ENCODE measurements around the gene BMP5.

Gene BMP5

GRCh38 chr6:55886185-55886836 is 10.9 kb upstream of the BMP5 start:
- peak; percentile 33 for DNase-seq
- H3K9ac ChIP-seq (ENCODE audit: low read length): no peak overlapping the region
- no peak overlapping the region for H4K91ac ChIP-seq (ENCODE audit: low read length)
- H3K14ac ChIP-seq (ENCODE audit: low read length in 2 of 2): no peak overlapping the region
- H3K4me1 ChIP-seq (ENCODE audit: control insufficient read depth, insufficient read depth, low read depth, low read length): no peaks in the 10 kb centered on the region
- H3K4me3 ChIP-seq (ENCODE audit: insufficient read depth in 1 of 2, low read depth in 1 of 2, low read length in 2 of 2): no peak overlapping the region
- H4K8ac ChIP-seq (ENCODE audit: low read length): no peak overlapping the region
- no peaks in the 10 kb centered on the region for H3K79me1 ChIP-seq (replicated peaks; ENCODE audit: low read length, poor library complexity, severe bottlenecking)
- H3K9me3 ChIP-seq (ENCODE audit: control insufficient read depth, low read length): no peaks in the 10 kb centered on the region
- no peaks in the 10 kb centered on the region for H3K27me3 ChIP-seq (ENCODE audit: control insufficient read depth in 1 of 2, insufficient read depth in 1 of 2, low read length in 2 of 2)
- no peak overlapping the region for H2AFZ ChIP-seq (ENCODE audit: low read depth, low read length)
- no peaks in the 10 kb centered on the region for H3K36me3 ChIP-seq (ENCODE audit: control insufficient read depth in 1 of 2, insufficient read depth in 2 of 2, low read depth in 1 of 2, low read length in 2 of 2)
- no peak overlapping the region for H2BK12ac ChIP-seq (ENCODE audit: low read length in 2 of 2)
- no peak overlapping the region for H3K4ac ChIP-seq (ENCODE audit: low read depth in 1 of 2, low read length in 2 of 2)
- 80% methylated on average over 1 of the region's 3 CpGs for WGBS
- no peak overlapping the region for H3K23ac ChIP-seq (ENCODE audit: low read length in 2 of 2)
- no peak overlapping the region for H2BK120ac ChIP-seq (ENCODE audit: low read depth, low read length)
- no peak overlapping the region for H3K4me2 ChIP-seq (ENCODE audit: low read length, poor library complexity, severe bottlenecking)
- no peak overlapping the region for H2BK5ac ChIP-seq (ENCODE audit: low read depth, low read length, poor library complexity, severe bottlenecking)
- H2AK5ac ChIP-seq (ENCODE audit: low read length, severe bottlenecking): no peak overlapping the region
- H3K27ac ChIP-seq (ENCODE audit: low read length, poor library complexity, severe bottlenecking): no peak overlapping the region
- H3K18ac ChIP-seq (ENCODE audit: low read depth in 1 of 2, low read length in 2 of 2): no peak overlapping the region
- H2BK15ac ChIP-seq (ENCODE audit: low read depth, poor library complexity, severe bottlenecking): no peak overlapping the region

GRCh38 chr6:55882718-55883569 is 7.6 kb upstream of the BMP5 start:
- no peak overlapping the region for H2BK15ac ChIP-seq (ENCODE audit: low read depth, poor library complexity, severe bottlenecking)
- no peak overlapping the region for H2BK12ac ChIP-seq (ENCODE audit: low read length in 2 of 2)
- no peak overlapping the region for H3K9ac ChIP-seq (ENCODE audit: low read length)
- H2BK5ac ChIP-seq (ENCODE audit: low read depth, low read length, poor library complexity, severe bottlenecking): no peak overlapping the region
- no peaks in the 10 kb centered on the region for H3K36me3 ChIP-seq (ENCODE audit: control insufficient read depth in 1 of 2, insufficient read depth in 2 of 2, low read depth in 1 of 2, low read length in 2 of 2)
- no peak overlapping the region for H2BK120ac ChIP-seq (ENCODE audit: low read depth, low read length)
- H3K79me1 ChIP-seq (replicated peaks; ENCODE audit: low read length, poor library complexity, severe bottlenecking): no peaks in the 10 kb centered on the region
- peak; percentile 73 for DNase-seq
- no peaks in the 10 kb centered on the region for H3K9me3 ChIP-seq (ENCODE audit: control insufficient read depth, low read length)
- no peak overlapping the region for H3K4ac ChIP-seq (ENCODE audit: low read depth in 1 of 2, low read length in 2 of 2)
- H3K14ac ChIP-seq (ENCODE audit: low read length in 2 of 2): no peak overlapping the region
- no peak overlapping the region for H3K4me2 ChIP-seq (ENCODE audit: low read length, poor library complexity, severe bottlenecking)
- H3K27me3 ChIP-seq (ENCODE audit: control insufficient read depth in 1 of 2, insufficient read depth in 1 of 2, low read length in 2 of 2): no peaks in the 10 kb centered on the region
- H2AK5ac ChIP-seq (ENCODE audit: low read length, severe bottlenecking): no peak overlapping the region
- H3K4me1 ChIP-seq (ENCODE audit: control insufficient read depth, insufficient read depth, low read depth, low read length): no peaks in the 10 kb centered on the region
- no peak overlapping the region for H4K8ac ChIP-seq (ENCODE audit: low read length)
- no peak overlapping the region for H3K18ac ChIP-seq (ENCODE audit: low read depth in 1 of 2, low read length in 2 of 2)
- H3K4me3 ChIP-seq (ENCODE audit: insufficient read depth in 1 of 2, low read depth in 1 of 2, low read length in 2 of 2): no peak overlapping the region
- no peak overlapping the region for H3K23ac ChIP-seq (ENCODE audit: low read length in 2 of 2)
- H2AFZ ChIP-seq (ENCODE audit: low read depth, low read length): no peak overlapping the region
- 83% methylated on average over 1 of the region's 1 CpG for WGBS
- no peak overlapping the region for H4K91ac ChIP-seq (ENCODE audit: low read length)
- H3K27ac ChIP-seq (ENCODE audit: low read length, poor library complexity, severe bottlenecking): no peak overlapping the region

GRCh38 chr6:55877283-55877682 is 1.9 kb upstream of the BMP5 start:
- H3K27me3 ChIP-seq (ENCODE audit: control insufficient read depth in 1 of 2, insufficient read depth in 1 of 2, low read length in 2 of 2): no peaks in the 10 kb centered on the region
- H2AFZ ChIP-seq (ENCODE audit: low read depth, low read length): no peak overlapping the region
- no peak overlapping the region for H3K4ac ChIP-seq (ENCODE audit: low read depth in 1 of 2, low read length in 2 of 2)
- no peak overlapping the region for H3K27ac ChIP-seq (ENCODE audit: low read length, poor library complexity, severe bottlenecking)
- H3K79me1 ChIP-seq (replicated peaks; ENCODE audit: low read length, poor library complexity, severe bottlenecking): no peaks in the 10 kb centered on the region
- no peak overlapping the region for H3K4me3 ChIP-seq (ENCODE audit: insufficient read depth in 1 of 2, low read depth in 1 of 2, low read length in 2 of 2)
- no peaks in the 10 kb centered on the region for H3K9me3 ChIP-seq (ENCODE audit: control insufficient read depth, low read length)
- DNase-seq: no peak
- no peak overlapping the region for H2AK5ac ChIP-seq (ENCODE audit: low read length, severe bottlenecking)
- H3K4me1 ChIP-seq (ENCODE audit: control insufficient read depth, insufficient read depth, low read depth, low read length): no peaks in the 10 kb centered on the region
- H4K8ac ChIP-seq (ENCODE audit: low read length): no peak overlapping the region
- H3K23ac ChIP-seq (ENCODE audit: low read length in 2 of 2): no peak overlapping the region
- H2BK12ac ChIP-seq (ENCODE audit: low read length in 2 of 2): no peak overlapping the region
- H3K36me3 ChIP-seq (ENCODE audit: control insufficient read depth in 1 of 2, insufficient read depth in 2 of 2, low read depth in 1 of 2, low read length in 2 of 2): no peaks in the 10 kb centered on the region
- H2BK5ac ChIP-seq (ENCODE audit: low read depth, low read length, poor library complexity, severe bottlenecking): no peak overlapping the region
- H2BK120ac ChIP-seq (ENCODE audit: low read depth, low read length): no peak overlapping the region
- H3K9ac ChIP-seq (ENCODE audit: low read length): no peak overlapping the region
- no peak overlapping the region for H3K4me2 ChIP-seq (ENCODE audit: low read length, poor library complexity, severe bottlenecking)
- WGBS: no CpG with 5 or more reads among the region's 3 CpGs
- no peak overlapping the region for H2BK15ac ChIP-seq (ENCODE audit: low read depth, poor library complexity, severe bottlenecking)
- no peak overlapping the region for H4K91ac ChIP-seq (ENCODE audit: low read length)
- no peak overlapping the region for H3K18ac ChIP-seq (ENCODE audit: low read depth in 1 of 2, low read length in 2 of 2)
- no peak overlapping the region for H3K14ac ChIP-seq (ENCODE audit: low read length in 2 of 2)

- Histone ChIP-seq H3K14ac (ENCODE audit: low read length in 2 of 2) (no peak overlapping the region), H3K18ac (ENCODE audit: low read depth in 1 of 2, low read length in 2 of 2) (peak overlapping the region in 1 of 2 experiments; percentile 29), H3K4me2 (ENCODE audit: low read length, poor library complexity, severe bottlenecking) (no peak overlapping the region), H2AFZ (ENCODE audit: low read depth, low read length) (no peak overlapping the region), H3K4me1 (ENCODE audit: control insufficient read depth, insufficient read depth, low read depth, low read length) (peaks cover 1% of the 10 kb centered on the region), H3K23ac (ENCODE audit: low read length in 2 of 2) (no peak overlapping the region), H3K9ac (ENCODE audit: low read length) (no peak overlapping the region), H3K79me1 (replicated peaks; ENCODE audit: low read length, poor library complexity, severe bottlenecking) (no peaks in the 10 kb centered on the region), H4K8ac (ENCODE audit: low read length) (no peak overlapping the region), H3K4me3 (ENCODE audit: insufficient read depth in 1 of 2, low read depth in 1 of 2, low read length in 2 of 2) (no peak overlapping the region), H2BK15ac (ENCODE audit: low read depth, poor library complexity, severe bottlenecking) (no peak overlapping the region), H3K4ac (ENCODE audit: low read depth in 1 of 2, low read length in 2 of 2) (no peak overlapping the region), H2BK12ac (ENCODE audit: low read length in 2 of 2) (no peak overlapping the region), H3K9me3 (ENCODE audit: control insufficient read depth, low read length) (no peaks in the 10 kb centered on the region), H3K27ac (ENCODE audit: low read length, poor library complexity, severe bottlenecking) (no peak overlapping the region), H4K91ac (ENCODE audit: low read length) (no peak overlapping the region), H2AK5ac (ENCODE audit: low read length, severe bottlenecking) (no peak overlapping the region), H2BK120ac (ENCODE audit: low read depth, low read length) (no peak overlapping the region), H3K36me3 (ENCODE audit: control insufficient read depth in 1 of 2, insufficient read depth in 2 of 2, low read depth in 1 of 2, low read length in 2 of 2) (no peaks in the 10 kb centered on the region), H2BK5ac (ENCODE audit: low read depth, low read length, poor library complexity, severe bottlenecking) (no peak overlapping the region), H3K27me3 (ENCODE audit: control insufficient read depth in 1 of 2, insufficient read depth in 1 of 2, low read length in 2 of 2) (no peaks in the 10 kb centered on the region)
- WGBS: 50% methylated on average over 6 of the region's 6 CpGs
- no peak for DNase-seq
Observed at GRCh38 chr6:55874316-55874715, 1.1 kb downstream of the BMP5 start.
